ENCODE results near the gene WASF1. TPM values are rescaled to one million over a fixed set of nuclear protein-coding genes. Genes with fewer than 3 reads are reported as not detected.

The WASF1 gene
- polyA plus RNA-seq (ENCODE audit: insufficient read length in 4 of 4): 10 to 100 TPM; 45.9 to 69.0 (median 53.7) TPM

GRCh38 chr6:110179406-110180227, at the start of gene WASF1:
TSS of gene WASF1 (minus strand) at chr6:110179670. CDS start at chr6:110127601, 52,069 bp downstream.
- peak; percentile 95 to 98 (median 96) for DNase-seq (ENCODE audit: low read depth in 4 of 4, low spot score in 3 of 4)

GRCh38 chr6:110226261-110226660, 46.8 kb upstream of the WASF1 start:
- no peak for DNase-seq (ENCODE audit: low read depth in 4 of 4, low spot score in 3 of 4)

- DNase-seq (ENCODE audit: low read depth in 4 of 4, low spot score in 3 of 4): no peak
Observed at GRCh38 chr6:110221738-110222137, 42.3 kb upstream of the WASF1 start.

GRCh38 chr6:110217266-110217665, 37.8 kb upstream of the WASF1 start:
- no peak for DNase-seq (ENCODE audit: low read depth in 4 of 4, low spot score in 3 of 4)

- no peak for DNase-seq (ENCODE audit: low read depth in 4 of 4, low spot score in 3 of 4)
Observed at GRCh38 chr6:110216140-110216539, 36.7 kb upstream of the WASF1 start.

- no peak for DNase-seq (ENCODE audit: low read depth in 4 of 4, low spot score in 3 of 4)
Observed at GRCh38 chr6:110214338-110214737, 34.9 kb upstream of the WASF1 start.

- DNase-seq (ENCODE audit: low read depth in 4 of 4, low spot score in 3 of 4): no peak
Observed at GRCh38 chr6:110211753-110212152, 32.3 kb upstream of the WASF1 start.

- no peak for DNase-seq (ENCODE audit: low read depth in 4 of 4, low spot score in 3 of 4)
Observed at GRCh38 chr6:110207652-110208051, 28.2 kb upstream of the WASF1 start.

- DNase-seq (ENCODE audit: low read depth in 4 of 4, low spot score in 3 of 4): no peak
Observed at GRCh38 chr6:110201151-110201884, 21.8 kb upstream of the WASF1 start.

GRCh38 chr6:110198561-110198960, 19.1 kb upstream of the WASF1 start:
- DNase-seq (ENCODE audit: low read depth in 4 of 4, low spot score in 3 of 4): no peak

- no peak for DNase-seq (ENCODE audit: low read depth in 4 of 4, low spot score in 3 of 4)
Observed at GRCh38 chr6:110196874-110197273, 17.4 kb upstream of the WASF1 start.

- no peak for DNase-seq (ENCODE audit: low read depth in 4 of 4, low spot score in 3 of 4)
Observed at GRCh38 chr6:110195639-110196038, 16.2 kb upstream of the WASF1 start.

GRCh38 chr6:110191477-110191876, 12.0 kb upstream of the WASF1 start:
- DNase-seq (ENCODE audit: low read depth in 4 of 4, low spot score in 3 of 4): no peak

GRCh38 chr6:110190726-110191125, 11.3 kb upstream of the WASF1 start:
- no peak for DNase-seq (ENCODE audit: low read depth in 4 of 4, low spot score in 3 of 4)

- no peak for DNase-seq (ENCODE audit: low read depth in 4 of 4, low spot score in 3 of 4)
Observed at GRCh38 chr6:110188791-110189190, 9.3 kb upstream of the WASF1 start.

- no peak for DNase-seq (ENCODE audit: low read depth in 4 of 4, low spot score in 3 of 4)
Observed at GRCh38 chr6:110185879-110186278, 6.4 kb upstream of the WASF1 start.

- no peak for DNase-seq (ENCODE audit: low read depth in 4 of 4, low spot score in 3 of 4)
Observed at GRCh38 chr6:110183292-110183885, 3.9 kb upstream of the WASF1 start.

- peak in 1 of 4 donors; percentile 5 for DNase-seq (ENCODE audit: low read depth in 4 of 4, low spot score in 3 of 4)
Observed at GRCh38 chr6:110181131-110182030, 1.9 kb upstream of the WASF1 start.

GRCh38 chr6:110180228-110181008, 948 bp upstream of the WASF1 start, which contains the start of gene CDC40:
TSS of gene CDC40 (plus strand) at chr6:110180427. CDS start at chr6:110180445, 18 bp downstream.
- DNase-seq (ENCODE audit: low read depth in 4 of 4, low spot score in 3 of 4): peak in 1 of 4 donors; percentile 27
